PC-9 (cell line): ENCODE results near the gene MED22.

Experiments used
- EZH2 ChIP-seq: fragments of 200-600 bp; sonication (generic); IDR thresholded peaks from 2 replicates; pipeline ENCODE4 v1.8.0; 2017; ENCODE audit warnings: antibody characterized with exemption, low read depth
- TF ChIP-seq, protein P1 (sequence below): fragments of 200-600 bp; sonication (generic); conservative IDR thresholded peaks from 2 replicates; pipeline ENCODE4 v1.6.1; 2017; ENCODE audit warnings: mixed run types, antibody characterized with exemption, mild to moderate bottlenecking, moderate library complexity

- no peak for TF ChIP-seq EZH2
- TF ChIP-seq, protein P1, sequence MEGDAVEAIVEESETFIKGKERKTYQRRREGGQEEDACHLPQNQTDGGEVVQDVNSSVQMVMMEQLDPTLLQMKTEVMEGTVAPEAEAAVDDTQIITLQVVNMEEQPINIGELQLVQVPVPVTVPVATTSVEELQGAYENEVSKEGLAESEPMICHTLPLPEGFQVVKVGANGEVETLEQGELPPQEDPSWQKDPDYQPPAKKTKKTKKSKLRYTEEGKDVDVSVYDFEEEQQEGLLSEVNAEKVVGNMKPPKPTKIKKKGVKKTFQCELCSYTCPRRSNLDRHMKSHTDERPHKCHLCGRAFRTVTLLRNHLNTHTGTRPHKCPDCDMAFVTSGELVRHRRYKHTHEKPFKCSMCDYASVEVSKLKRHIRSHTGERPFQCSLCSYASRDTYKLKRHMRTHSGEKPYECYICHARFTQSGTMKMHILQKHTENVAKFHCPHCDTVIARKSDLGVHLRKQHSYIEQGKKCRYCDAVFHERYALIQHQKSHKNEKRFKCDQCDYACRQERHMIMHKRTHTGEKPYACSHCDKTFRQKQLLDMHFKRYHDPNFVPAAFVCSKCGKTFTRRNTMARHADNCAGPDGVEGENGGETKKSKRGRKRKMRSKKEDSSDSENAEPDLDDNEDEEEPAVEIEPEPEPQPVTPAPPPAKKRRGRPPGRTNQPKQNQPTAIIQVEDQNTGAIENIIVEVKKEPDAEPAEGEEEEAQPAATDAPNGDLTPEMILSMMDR, result peak; percentile 41; the same call in 1 of the 2 replicates
These were observed 11.7 kb upstream of the MED22 start for GRCh38 chr9:133359399-133360175.
